ENCODE results near the gene TMEM184A.
A peak's percentile ranks its signal among the peaks of the same experiment; 100 is the strongest.
"Not testable (repeated sequence)": the region's sequence is repeated elsewhere in the genome, so short reads cannot be mapped to it uniquely, and the experiment has no call there.

Gene TMEM184A

GRCh38 chr7:1588978-1589377 is 33.0 kb upstream of the TMEM184A start:
- no peak for DNase-seq

- no peak for DNase-seq
Measured at GRCh38 chr7:1587738-1588137, 31.7 kb upstream of the TMEM184A start.

GRCh38 chr7:1586827-1587705 is 31.1 kb upstream of the TMEM184A start:
- DNase-seq = no peak

GRCh38 chr7:1586126-1586826 is 30.3 kb upstream of the TMEM184A start:
- no peak for DNase-seq

- DNase-seq = no peak
Measured at GRCh38 chr7:1585142-1585981, 29.4 kb upstream of the TMEM184A start.

- DNase-seq = no peak
Measured at GRCh38 chr7:1584700-1585099, 28.7 kb upstream of the TMEM184A start.

- not testable (repeated sequence) for DNase-seq
Measured at GRCh38 chr7:1583241-1583930, 27.4 kb upstream of the TMEM184A start.

GRCh38 chr7:1580422-1581030 is 24.5 kb upstream of the TMEM184A start:
- DNase-seq = no peak

GRCh38 chr7:1579481-1580421 is 23.7 kb upstream of the TMEM184A start:
- DNase-seq = peak; percentile 44

GRCh38 chr7:1578513-1578912 is 22.5 kb upstream of the TMEM184A start:
- no peak for DNase-seq

- DNase-seq = no peak
Measured at GRCh38 chr7:1576521-1577253, 20.7 kb upstream of the TMEM184A start.

GRCh38 chr7:1575809-1576208 is 19.8 kb upstream of the TMEM184A start:
- DNase-seq = no peak

GRCh38 chr7:1572111-1572822 is 16.3 kb upstream of the TMEM184A start:
- no peak for DNase-seq

GRCh38 chr7:1569833-1570632 is 14.0 kb upstream of the TMEM184A start, which contains the start of gene PSMG3:
Gene PSMG3, minus strand, starts transcription at chr7:1570032. Its CDS starts 693 bp downstream, at chr7:1569339.
- DNase-seq = peak; percentile 86

- no peak for DNase-seq
Measured at GRCh38 chr7:1569440-1569832, 13.4 kb upstream of the TMEM184A start.

GRCh38 chr7:1569016-1569415 is 13.0 kb upstream of the TMEM184A start:
- DNase-seq = no peak

GRCh38 chr7:1567896-1568510 is 12.0 kb upstream of the TMEM184A start:
- DNase-seq = no peak
